Parathyroid adenoma (tissue), 2 donors: ENCODE data around the gene ATE1.
A peak's percentile ranks its signal among the peaks of the same experiment; 100 is the strongest.
"Not testable (repeated sequence)": the region's sequence is repeated elsewhere in the genome, so short reads cannot be mapped to it uniquely, and the experiment has no call there.

Source experiments
- H2AFZ ChIP-seq: fragments of 300-600 bp; sonication (generic); one replicate; pipeline ENCODE4 v1.7.0; 2017; ENCODE audit warnings: antibody characterized with exemption, mild to moderate bottlenecking
- H3K27ac ChIP-seq: fragments of 300-600 bp; sonication (generic); one replicate; pipeline ENCODE4 v1.7.0; 2017
- H3K27me3 ChIP-seq: fragments of 300-600 bp; sonication (generic); one replicate; pipeline ENCODE4 v1.7.0; 2017; ENCODE audit warnings: low read length; ENCODE audit not compliant: control insufficient read depth, insufficient read depth
- H3K36me3 ChIP-seq: fragments of 300-600 bp; sonication (generic); one replicate; pipeline ENCODE4 v1.7.0; 2017; ENCODE audit warnings: low read length; ENCODE audit not compliant: control insufficient read depth, insufficient read depth
- H3K4me1 ChIP-seq: fragments of 300-600 bp; sonication (generic); one replicate; pipeline ENCODE4 v1.7.0; 2017; ENCODE audit warnings: control low read depth
- H3K4me2 ChIP-seq: fragments of 300-600 bp; sonication (generic); one replicate; pipeline ENCODE4 v1.7.0; 2017; ENCODE audit warnings: low read length
- H3K4me3 ChIP-seq: fragments of 300-600 bp; sonication (generic); one replicate; pipeline ENCODE4 v1.7.0; 2017; ENCODE audit warnings: low read depth, low read length
- H3K79me2 ChIP-seq: fragments of 300-600 bp; sonication (generic); one replicate; pipeline ENCODE4 v1.7.0; 2017; ENCODE audit warnings: control low read depth
- H3K9ac ChIP-seq: fragments of 300-600 bp; sonication (generic); one replicate; pipeline ENCODE4 v1.7.0; 2017; ENCODE audit warnings: mild to moderate bottlenecking
- H3K9me3 ChIP-seq: fragments of 300-600 bp; sonication (generic); one replicate; pipeline ENCODE4 v1.7.0; 2017; ENCODE audit warnings: low read length; ENCODE audit not compliant: control insufficient read depth
- TF ChIP-seq, protein P1 (sequence below): fragments of 300-600 bp; sonication (generic); IDR thresholded peaks from one replicate; pipeline ENCODE4 v1.7.0; 2017; ENCODE audit warnings: antibody characterized with exemption, mild to moderate bottlenecking
- donor health status: primary hyperparathyroidism.

Gene ATE1

DNA sequence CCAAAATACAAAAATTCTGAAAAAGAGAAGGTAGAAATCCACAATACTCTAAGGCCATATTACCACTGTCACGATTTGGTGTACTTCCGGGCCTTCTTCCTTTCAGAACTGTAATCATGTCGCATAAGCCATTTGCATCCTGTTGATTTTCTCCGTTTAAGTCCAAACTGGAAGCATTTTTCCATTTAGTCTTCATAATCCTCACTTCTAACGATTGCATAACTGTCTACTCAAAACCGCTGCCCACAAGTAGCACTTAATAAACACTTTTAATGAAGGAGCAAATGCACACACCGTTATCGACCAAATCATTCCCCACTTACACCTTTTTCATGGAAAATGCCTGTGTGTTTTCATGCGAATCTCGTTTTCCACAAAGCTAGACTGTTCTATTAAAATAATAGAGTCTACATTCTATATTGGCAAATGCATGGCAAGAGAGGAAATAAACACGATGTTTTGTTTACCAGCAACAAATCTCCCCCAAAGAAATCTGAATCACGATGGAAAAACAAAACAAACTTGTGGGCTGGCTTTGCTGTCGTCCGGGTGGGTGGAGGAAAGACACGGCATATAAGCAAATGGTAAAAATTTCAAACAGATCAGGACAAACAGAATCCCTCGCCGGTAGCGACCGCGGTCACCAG, 1.0 kb downstream of the ATE1 start:
- Histone ChIP-seq H3K4me3 (peak overlapping the region; percentile 91), H3K4me1 (peaks cover 11% of the 10 kb centered on the region), H3K4me2 (peak overlapping the region; percentile 58), H3K27ac (peak overlapping the region; percentile 97), H3K9ac (no peak overlapping the region), H3K27me3 (no peaks in the 10 kb centered on the region), H2AFZ (peak overlapping the region; percentile 98), H3K79me2 (peaks cover 8% of the 10 kb centered on the region), H3K36me3 (no peaks in the 10 kb centered on the region), H3K9me3 (no peaks in the 10 kb centered on the region)
- TF ChIP-seq, protein P1, sequence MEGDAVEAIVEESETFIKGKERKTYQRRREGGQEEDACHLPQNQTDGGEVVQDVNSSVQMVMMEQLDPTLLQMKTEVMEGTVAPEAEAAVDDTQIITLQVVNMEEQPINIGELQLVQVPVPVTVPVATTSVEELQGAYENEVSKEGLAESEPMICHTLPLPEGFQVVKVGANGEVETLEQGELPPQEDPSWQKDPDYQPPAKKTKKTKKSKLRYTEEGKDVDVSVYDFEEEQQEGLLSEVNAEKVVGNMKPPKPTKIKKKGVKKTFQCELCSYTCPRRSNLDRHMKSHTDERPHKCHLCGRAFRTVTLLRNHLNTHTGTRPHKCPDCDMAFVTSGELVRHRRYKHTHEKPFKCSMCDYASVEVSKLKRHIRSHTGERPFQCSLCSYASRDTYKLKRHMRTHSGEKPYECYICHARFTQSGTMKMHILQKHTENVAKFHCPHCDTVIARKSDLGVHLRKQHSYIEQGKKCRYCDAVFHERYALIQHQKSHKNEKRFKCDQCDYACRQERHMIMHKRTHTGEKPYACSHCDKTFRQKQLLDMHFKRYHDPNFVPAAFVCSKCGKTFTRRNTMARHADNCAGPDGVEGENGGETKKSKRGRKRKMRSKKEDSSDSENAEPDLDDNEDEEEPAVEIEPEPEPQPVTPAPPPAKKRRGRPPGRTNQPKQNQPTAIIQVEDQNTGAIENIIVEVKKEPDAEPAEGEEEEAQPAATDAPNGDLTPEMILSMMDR = no peak

DNA sequence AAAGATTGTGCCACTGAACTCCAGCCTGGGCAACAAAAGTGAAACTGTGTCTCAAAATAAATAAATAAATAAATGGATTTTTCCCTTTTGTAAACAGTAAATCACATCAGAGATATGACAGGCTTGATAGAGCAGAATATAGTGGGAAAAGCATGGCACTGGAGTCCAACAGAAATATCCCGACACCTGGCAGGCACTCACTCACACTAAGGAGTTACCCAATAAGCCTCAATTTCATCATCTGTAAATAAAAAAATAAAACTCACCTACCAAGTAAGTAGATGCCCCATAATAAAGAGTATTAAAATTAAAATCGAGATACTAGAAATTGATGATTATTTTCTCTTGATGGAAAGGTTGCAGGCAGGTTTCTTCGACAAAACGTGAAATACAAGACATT, 1.7 kb downstream of the ATE1 start:
- TF ChIP-seq, protein P1 = no peak
- H3K9ac ChIP-seq = no peak overlapping the region
- no peak overlapping the region for H2AFZ ChIP-seq
- H3K9me3 ChIP-seq = no peaks in the 10 kb centered on the region
- H3K36me3 ChIP-seq = no peaks in the 10 kb centered on the region
- H3K27ac ChIP-seq = no peak overlapping the region
- H3K27me3 ChIP-seq = no peaks in the 10 kb centered on the region
- peak overlapping the region; percentile 58 for H3K4me2 ChIP-seq
- H3K4me3 ChIP-seq = no peak overlapping the region
- H3K4me1 ChIP-seq = peaks cover 11% of the 10 kb centered on the region
- H3K79me2 ChIP-seq = peaks cover 8% of the 10 kb centered on the region

DNA sequence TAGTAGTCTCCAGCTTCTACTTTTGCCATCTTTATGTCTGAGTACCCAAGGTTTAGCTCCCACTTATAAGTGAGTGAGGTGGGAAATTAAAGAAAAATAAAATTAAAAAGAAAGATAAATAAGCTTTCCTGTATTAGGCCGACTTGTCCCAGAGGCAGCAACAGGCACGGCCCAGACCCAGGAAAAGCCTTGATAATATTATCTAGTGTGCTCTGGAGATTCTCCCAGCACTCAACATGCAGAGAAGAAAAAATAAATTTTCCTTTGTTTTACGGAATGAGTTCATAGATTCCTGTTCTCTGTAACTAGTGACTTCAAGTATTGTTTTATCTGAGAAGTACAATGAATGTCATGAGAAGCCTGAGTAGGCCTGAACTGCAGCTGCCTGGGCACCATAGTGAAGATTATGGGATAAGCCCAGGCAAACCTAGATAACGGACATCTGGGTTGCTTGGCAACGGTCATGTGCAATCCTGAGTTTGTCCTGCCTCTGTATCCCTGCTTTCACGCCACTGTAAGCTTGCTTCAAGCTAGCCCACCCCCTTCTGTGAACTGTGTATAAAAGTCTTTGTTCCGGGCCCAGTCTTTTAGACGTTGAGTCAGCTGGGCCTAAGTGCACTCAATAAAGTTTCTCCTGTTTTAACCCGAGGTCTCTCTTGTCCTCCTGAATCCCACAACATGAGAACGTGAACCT, 6.4 kb downstream of the ATE1 start:
- H3K4me1 ChIP-seq = no peaks in the 10 kb centered on the region
- no peak overlapping the region for H3K27ac ChIP-seq
- no peak overlapping the region for H3K4me3 ChIP-seq
- H2AFZ ChIP-seq = no peak overlapping the region
- no peaks in the 10 kb centered on the region for H3K9me3 ChIP-seq
- H3K4me2 ChIP-seq = no peak overlapping the region
- no peaks in the 10 kb centered on the region for H3K36me3 ChIP-seq
- no peak overlapping the region for H3K9ac ChIP-seq
- peaks cover 3% of the 10 kb centered on the region for H3K79me2 ChIP-seq
- H3K27me3 ChIP-seq = no peaks in the 10 kb centered on the region
- TF ChIP-seq, protein P1 = no peak

DNA sequence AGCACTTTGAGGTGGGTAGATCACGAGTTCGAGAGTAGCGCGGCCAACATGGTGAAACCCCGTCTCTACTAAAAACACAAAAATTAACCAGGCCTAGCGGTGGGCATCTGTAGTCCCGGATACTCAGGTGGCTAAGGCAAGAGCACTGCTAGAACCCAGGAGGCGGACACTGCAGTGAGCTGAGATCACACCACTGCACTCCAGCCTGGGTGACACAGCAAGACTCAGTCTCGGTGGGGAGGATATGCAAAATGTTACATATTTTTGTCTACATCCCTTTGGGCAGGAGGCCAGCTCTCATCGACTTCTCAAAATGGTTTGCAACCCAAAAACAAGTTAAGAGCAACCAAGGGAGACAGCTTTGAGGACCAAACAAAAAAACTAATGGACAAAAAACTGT, 8.2 kb downstream of the ATE1 start:
- H3K4me2 ChIP-seq = no peak overlapping the region
- H3K36me3 ChIP-seq = no peaks in the 10 kb centered on the region
- no peaks in the 10 kb centered on the region for H3K9me3 ChIP-seq
- no peak overlapping the region for H2AFZ ChIP-seq
- H3K79me2 ChIP-seq = peaks cover 2% of the 10 kb centered on the region
- TF ChIP-seq, protein P1 = no peak
- H3K4me1 ChIP-seq = no peaks in the 10 kb centered on the region
- H3K27ac ChIP-seq = no peak overlapping the region
- H3K4me3 ChIP-seq = no peak overlapping the region
- H3K9ac ChIP-seq = no peak overlapping the region
- H3K27me3 ChIP-seq = no peaks in the 10 kb centered on the region

DNA sequence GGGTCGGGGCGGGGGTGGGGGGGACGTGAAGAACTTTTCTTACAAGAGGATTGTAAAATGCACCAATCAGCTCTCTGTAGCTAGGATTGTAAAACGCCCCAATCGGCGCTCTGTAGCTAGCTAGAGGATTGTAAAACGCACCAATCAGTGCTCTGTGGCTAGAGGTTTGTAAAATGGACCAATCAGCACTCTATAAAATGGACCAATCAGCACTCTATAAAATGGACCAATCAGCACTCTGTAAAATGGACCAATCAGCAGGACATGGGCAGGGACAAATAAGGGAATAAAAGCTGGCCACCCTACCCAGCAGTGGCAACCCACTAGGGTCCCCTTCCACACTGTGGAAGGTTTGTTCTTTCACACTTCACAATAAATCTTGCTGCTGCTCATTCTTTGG, 9.0 kb downstream of the ATE1 start:
- not testable (repeated sequence) for H3K9me3 ChIP-seq, H3K79me2 ChIP-seq, H3K4me2 ChIP-seq, H3K27me3 ChIP-seq, H3K36me3 ChIP-seq, H3K4me1 ChIP-seq, H2AFZ ChIP-seq, H3K4me3 ChIP-seq, H3K27ac ChIP-seq, H3K9ac ChIP-seq
